GM18511 (cell line): ENCODE measurements around the gene UTP4.

ENCODE experiments used
- ATAC-seq: cut with Tn5 transposase; IDR thresholded peaks from one replicate; pipeline ENCODE4 v1.9.1; 2021; ENCODE audit warnings: mild to moderate bottlenecking, moderate library complexity; ENCODE audit not compliant: unreplicated experiment

UTP4 gene

DNA sequence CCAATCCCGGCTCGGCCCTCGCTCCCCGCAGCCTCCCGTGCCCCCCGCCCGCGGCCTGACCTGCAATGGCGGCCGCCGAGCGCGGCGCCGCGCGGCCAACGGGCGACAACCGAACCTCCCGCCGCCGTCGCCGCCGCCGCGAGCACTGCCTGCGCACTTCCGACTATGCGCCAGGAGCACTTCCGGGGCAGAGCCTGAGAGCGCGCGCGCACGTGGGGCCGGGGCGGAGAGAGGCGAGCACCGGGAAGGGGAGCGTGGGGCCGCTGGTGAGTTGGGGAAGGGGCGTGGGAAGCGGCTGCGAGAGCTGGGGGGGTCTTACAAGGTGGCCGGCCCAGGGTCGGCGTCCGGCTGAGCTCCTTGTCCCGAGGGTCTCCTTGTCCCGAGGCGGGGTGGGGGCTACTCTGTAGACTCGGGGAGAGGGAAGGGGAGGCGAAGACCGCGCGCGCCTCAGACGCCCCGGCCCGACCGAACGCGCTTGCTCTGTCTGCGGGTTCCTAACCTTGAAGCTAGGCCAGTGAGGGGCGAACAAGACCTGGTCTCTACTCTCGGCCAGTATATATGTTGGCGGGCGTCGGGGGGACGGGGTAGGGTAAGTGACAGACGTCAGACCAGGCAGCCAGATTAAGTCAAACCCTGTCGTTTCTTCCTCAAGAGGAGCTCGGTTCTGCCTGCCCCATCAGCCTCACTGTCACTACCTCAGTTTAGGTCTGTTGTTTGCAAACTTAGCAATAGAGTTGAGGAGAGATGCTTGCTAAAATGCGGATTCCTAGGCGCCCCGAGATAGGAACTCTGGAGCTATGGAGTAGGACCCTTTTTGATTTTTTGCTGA, at the start of gene UTP4, which contains the start of gene CHTF8:
Gene UTP4, plus strand, starts transcription at position 226 of the 829 bp plus-strand sequence. CDS start 811 bp downstream, outside the sequence.
Gene CHTF8, minus strand, starts transcription at position 165 of the 829 bp plus-strand sequence. CDS start 11,130 bp downstream, outside the sequence.
- peak; percentile 90 for ATAC-seq

DNA sequence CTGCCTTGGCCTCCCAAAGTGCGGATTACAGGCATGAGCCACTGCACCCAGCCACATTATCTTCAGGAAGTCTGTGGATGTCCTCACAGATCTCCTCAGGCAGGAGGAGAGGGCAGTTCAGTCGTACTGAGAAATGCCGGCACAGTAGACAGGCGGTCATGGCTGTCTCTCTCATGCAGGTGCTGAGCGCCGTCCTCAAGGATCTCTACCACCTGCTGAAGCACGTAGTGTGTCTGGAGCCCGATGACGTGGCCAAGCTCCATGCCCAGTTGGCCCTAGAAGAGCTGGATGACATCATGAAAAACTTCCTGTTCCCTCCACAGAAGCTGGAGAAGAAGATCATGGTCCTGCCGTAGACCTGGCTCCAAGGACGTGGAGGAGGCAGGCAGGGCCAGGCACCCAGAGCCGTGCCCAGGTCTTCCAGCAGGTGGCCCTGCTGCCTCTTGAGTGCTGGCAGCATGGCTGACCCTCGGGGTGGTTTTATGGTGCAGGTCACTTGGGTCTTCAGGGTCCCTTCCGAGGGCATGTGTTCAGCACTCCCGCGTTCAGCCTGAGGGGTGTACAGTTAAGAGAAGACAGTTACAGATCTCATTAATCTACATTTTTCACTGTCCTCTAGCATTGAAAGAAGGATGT, 49.0 kb upstream of the UTP4 start:
- ATAC-seq = no peak

DNA sequence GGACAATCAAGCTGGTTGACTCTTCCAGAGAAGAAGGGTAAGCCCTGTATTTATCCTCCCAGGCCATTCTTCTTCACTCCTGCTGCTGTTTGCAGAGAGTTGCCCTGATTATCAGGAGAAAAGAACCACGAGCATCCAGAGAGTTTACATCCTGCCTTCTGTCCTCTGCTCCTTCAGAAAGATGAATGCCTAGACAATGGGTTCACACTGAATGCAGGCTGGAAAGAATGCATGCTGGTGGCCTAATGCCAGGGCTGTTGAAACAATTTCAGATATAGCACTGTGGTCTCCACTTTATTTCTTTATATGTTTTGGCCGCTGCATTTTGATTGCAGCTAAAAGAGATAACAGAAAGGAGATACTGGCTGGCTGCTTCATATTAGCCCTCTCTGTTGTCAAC, 48.2 kb upstream of the UTP4 start:
- ATAC-seq = no peak

DNA sequence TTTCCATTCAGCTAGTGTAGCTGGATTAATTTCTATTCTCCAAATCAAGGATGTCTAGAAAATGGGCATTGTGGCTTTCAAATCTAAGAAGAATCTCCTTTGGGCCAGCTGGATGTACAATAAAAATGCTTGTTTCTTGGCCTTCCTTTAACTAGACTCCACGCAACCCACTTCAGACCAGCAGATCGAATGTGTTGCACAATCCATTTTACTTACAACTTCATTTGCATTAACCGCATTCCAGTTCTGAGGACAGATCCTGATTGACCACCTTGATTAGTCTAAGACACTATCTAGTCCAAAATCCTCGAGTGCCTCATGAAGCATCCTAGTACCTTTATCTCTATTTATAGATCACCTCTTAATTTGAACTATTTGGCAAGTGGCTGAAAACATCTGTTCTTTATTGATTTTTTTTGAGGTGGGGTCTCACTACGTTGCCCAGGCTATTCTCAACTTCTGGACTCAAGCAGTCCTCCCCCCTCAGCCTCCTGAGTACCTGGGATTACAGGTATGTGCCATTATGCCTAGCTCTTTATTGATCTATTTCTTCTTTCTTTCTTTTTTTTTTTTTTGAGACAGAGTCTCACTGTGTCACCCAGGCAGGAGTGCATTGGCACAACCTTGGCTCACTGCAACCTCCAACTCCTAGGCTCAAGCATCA, 47.3 kb upstream of the UTP4 start:
- ATAC-seq = no peak

DNA sequence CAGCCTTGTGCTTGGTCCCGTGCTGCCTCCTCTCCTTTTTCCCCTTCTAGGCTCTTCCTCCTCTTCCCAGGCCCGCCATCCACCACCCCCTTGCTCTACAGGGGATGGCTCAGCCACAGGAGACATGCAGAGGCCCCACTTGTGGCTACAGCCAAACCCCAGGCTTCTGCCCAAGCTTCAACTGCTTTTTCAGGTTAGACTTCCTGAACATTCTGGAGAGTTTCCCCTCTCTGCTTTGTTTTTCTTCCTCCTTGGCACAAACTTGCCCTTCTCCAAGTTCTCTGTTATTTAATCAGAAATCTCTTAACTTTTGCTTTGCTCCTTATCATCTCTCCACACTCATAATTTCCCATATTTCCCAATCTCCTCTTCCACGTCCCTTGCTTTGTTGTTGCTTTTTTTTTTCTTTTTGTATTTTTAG, 45.3 kb upstream of the UTP4 start:
- no peak for ATAC-seq

DNA sequence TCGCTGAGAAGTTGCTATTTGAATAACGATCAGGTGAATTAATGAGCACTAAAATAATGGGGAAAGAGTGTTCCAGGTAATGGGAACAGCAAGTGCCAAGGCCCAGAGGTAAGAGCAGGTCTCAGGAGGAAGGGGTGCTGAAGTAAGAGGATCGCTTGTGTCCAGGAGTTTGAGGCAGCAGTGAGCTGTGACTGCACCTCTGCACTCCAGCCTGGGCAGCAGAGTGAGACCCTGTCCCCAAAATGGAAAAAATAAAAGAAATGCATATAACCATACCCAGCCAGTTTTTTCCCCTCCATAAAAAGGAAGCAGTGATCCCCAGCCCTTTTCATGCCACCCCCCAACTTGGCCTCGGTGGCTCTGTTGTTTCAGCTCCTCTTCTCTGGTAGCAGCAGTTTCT, 43.8 kb upstream of the UTP4 start:
- ATAC-seq = no peak

DNA sequence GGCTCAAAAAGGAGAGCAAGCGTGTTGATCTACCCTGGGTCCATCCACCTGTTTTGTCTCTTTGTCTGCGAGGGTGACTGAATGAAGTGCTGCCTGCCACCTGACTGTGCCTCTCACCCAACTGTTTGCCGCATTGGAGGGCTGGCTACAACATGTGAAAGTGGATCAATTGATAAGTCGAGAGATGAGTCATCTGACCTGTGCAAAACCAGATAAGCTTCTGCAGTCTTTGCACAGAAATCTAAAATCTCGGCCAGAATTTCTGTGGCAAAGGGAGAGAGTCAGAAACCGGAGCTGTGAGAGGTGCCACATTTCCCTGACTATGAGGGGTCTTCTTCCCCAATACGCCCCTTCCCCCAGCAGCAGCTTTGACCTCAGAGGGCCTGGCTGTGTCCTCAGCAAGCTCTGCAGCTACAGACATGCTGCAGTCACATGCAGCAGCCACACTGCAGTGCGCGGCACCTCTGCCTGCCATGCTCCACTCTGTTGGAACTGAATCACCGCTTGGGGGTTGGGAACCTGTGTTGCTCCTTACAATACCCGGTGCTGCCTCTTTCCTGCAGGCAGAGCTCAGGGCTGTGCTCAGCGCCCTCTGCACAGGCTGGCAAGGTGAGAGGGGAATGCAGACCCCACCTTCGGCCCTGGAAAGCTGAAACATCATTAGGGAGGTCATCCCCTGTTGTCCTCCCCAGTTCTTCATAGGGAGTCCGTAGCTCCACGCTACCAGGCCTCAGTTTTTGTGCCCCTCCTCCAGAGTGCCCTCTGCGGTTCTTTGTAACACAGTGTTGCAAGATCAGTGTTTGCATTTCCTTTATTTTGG, 43.1 kb upstream of the UTP4 start:
- no peak for ATAC-seq

DNA sequence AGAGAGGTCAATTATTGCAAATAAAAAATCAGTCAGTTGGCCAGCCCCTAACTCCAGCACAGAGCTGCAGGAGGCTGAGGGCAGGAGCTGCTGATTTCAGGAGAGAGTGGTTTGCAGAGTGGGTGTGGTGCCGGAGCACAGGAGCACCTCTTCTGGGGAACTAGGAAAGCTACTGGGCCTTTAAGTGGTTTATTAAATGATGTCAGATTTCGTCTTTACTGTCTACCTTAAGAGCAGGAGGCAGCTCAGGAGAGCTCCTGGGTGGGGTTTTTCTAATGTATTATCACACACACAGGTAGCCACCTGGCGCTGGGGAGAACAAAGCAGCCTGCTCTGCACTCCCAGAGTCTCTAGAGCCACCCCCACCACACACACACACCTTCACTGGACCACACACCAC, 38.5 kb upstream of the UTP4 start:
- no peak for ATAC-seq

DNA sequence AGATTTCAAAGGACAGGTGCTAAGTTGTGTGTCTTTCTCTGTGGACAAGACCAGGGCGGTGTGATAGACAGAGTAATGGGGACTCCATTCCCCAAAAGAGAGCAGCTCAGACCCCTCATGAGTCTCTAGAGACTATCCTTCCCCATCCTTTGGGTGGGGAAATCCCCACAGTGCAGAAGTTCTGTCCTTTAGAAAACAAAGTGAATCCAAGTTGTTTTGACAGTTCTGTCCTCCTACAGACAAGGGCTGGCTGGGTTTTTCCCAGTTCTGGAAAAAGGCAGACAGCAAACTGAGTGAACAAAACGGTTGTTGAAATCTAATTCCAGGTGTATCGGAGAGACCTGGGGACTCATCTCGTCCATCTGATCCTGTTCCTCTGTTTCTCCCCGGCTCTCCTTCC, 37.9 kb upstream of the UTP4 start:
- ATAC-seq = no peak

DNA sequence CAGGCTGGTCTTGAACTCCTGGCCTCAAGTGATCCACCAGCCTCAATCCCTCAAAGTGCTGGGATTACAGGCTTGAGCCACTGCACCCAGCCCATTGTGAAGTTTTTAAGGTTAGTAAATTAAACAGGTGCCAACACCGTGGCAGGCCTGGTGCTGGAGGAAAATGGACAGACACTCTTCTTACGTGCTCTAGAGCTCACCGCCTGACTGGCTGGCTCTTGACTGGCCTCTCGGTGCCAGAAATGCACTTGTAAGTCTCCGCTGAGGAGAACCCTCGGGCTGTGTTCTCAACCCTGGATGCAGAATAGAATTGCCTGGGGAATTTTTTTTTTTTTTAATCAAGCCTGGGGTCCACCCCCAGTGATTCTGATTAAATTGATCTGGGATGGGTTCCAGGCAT, 37.3 kb upstream of the UTP4 start:
- no peak for ATAC-seq

DNA sequence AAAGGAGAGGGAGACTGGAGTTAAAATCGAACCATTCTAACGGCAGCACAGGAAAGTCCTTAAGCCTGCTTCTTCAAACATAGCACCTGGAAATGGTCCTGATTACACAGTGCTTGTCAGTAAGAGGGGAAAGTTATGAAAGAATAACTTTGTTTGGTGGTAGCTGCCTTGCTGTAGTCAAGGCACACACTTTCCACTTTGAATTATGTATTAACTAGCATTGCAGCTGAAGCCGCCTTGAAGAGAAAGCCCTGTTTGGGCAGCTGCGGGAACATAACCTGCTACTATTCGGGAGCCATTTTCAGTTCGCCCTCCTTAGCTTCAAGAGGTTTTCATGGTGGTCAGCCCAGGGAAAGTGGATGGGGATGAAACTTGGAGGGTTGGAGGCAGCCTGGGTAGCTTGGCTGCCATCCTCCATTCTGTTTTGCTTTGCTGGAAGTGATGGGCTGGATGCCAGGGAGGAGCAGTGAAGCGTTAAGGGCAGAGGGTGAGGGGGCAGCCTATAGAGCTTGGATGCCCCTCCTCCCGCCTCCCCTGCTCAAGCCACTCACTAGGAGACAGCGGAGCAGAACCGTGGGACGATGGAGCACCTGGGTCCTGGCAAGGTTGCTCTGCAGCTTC, 32.3 kb upstream of the UTP4 start:
- ATAC-seq = no peak

DNA sequence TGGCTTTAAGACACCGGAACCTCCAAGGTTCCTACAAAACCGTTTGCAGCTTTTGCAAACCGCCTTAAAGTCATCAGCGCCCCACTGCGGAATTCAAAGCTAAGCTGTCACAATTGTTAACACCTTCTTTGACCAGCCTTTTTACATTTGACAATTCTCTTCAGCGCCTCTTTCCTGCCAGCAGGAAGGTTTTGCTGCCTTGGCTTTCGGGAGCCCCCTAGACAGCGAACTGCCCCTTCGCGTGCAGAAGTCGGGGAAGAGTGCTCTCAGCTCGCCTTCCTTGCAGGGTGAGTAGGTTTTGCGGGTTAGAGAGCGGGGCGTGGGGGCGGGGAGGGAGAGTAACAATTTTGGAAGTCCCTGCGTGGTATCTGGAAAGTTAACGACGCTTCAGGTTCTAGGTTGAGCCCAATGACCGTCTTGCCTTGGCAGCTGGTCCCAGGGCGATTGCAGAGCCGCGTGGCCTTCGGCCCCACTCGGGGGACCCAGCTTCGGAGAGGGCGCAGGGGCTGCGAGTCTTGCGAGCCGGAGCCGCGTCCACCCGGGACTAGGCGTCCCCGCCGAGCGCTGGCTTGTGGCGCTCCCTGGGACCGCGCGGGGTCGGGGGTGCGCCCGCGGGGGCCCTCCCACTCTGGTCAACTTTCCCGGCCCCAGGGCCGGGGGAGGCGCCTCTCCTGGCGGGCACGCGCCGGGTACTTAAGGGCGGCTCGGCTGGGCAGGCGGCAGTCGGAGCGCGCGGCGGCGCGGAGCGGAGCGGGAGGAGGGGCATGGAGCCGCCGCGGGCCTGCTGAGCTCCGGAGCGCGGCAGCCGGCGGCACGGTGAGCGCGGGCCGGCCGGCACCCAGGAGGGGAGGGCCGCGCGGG, 26.7 kb upstream of the UTP4 start, which contains the start of gene HAS3:
Gene HAS3, plus strand, starts transcription at position 153 of the 861 bp plus-strand sequence. CDS start 3,743 bp downstream, outside the sequence.
- ATAC-seq = no peak

DNA sequence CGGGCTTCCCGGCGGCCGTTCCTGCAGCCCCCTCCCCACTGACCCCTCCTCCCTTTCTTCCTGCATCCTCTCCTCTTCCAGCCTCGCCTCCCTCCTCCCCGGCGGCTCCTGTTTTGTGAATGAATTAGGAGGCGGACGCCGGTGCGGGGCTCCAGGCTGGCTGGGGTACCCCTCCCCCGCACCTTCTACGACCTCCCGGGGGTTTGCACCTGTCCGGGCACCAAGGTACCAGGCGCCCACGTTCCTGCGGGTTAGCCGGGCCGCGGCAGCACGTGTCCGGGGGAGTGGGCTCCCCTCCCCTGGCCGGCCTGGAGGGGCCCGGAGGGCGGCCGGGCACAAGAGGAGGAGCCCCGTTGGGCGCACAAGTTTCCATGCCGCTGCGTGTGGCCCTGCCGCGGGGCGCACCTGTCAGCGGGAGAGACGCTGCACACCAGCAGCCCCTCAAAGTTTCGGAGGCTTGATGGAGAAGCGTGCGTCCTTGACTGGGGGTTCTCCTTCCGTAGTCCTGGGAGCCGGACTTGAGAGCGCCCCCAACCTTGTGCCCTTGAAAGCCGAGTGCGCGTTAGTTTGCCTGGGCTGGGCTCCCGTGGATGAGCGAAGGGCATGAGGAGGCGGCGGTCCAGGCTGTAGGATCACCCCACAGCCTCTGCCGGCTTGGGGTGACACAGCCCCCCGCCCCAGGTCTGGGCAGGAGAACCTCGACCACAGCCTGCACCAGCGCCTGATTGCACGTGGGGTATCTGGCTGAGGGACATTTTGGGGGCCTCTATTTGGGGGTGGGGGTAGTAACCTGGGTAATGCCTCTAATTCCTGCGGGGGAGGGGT, 25.7 kb upstream of the UTP4 start:
- no peak for ATAC-seq

DNA sequence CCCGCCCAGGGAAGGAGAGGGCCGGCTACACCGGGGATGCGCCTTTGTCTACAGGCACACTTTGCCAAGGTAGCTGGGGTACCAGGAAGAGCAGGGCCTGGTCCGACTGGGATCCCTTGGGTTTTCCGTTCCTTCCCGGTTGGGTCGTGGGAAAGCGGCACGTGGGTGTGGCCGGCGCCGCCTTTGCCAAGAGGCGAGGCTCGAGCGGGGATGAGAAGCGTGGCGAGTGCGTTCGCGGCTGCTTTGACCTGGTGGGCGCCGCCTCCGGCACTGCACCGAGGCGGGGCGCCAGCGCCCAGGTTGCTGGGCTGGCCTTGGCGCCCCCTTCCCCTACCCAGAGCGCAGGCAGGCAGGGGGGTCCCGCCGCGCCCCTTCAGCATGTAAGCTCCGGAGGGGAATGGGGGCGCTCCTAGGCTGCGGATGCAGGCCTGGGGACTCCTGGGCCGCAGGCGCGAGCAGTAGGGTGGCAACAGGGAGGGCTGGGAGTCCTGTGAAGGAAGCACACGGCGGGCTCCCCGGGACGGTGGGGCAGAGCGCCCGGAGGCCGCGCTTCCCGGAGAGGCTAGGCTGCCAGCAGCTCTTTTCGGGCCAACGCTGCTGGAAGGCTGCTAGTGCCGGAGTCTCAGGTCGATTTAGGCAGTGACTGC, 25.0 kb upstream of the UTP4 start:
- ATAC-seq = no peak

DNA sequence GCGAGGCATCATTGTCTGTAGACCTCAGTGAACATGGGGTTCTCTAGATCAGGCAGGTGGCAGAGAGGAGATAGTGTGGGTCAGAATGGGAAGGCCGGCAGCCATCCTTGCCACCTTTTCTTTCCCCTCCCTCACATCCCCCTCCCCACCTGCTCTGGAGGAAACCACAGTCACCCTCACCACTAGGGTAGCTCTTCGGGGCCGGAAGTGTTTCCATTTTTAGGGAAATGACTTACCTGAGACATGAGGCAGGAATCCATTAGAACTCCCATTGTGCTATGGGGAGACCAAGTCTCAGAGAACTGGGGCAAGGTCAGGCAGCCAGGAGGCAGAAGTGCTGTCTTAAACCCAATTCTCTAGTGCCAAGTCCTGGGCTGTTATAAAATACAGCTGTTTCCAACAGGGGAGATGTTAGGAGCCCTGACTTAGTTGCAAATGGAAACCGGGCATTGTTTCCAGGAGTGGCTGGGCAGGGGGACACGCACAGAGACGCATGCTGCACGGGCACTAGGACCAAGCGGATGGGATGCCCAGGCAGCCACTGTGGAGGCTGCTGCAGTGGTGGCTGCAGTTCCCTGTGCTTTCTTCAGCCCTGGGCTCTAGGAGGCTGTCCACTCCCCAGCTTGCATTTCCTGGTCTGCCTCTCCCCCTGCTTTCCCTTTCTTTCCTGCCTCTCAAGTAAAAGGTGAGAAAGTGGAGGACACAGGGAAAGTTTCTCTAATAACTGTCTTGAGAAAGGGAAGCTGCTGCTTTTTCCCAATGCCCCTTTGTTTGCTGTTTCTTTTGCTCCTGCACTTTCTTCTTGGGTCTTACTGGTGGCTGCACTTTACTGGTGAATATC, 24.2 kb upstream of the UTP4 start:
- ATAC-seq = no peak

DNA sequence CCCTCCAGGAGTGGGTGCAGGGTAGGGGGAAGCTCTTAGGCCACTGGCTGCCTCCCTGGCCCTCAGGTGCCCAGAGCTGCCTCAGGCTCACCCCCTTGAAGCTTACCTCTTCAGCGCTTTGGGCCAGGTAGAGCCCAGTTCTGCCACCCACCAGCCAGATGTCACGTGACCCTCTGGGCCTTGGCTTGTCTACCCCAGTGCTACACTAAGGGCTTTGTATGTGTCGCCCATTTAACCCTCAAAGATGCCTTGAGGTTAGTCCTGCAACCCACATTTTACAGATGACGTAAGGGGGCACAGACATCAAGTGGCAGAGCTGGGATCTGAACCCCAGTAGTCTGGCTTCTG, 23.6 kb upstream of the UTP4 start:
- ATAC-seq = no peak
